IgD-negative memory B cell (primary cell): ENCODE data around the gene TRAPPC3. TPM values are rescaled to one million over a fixed set of nuclear protein-coding genes. Genes with fewer than 3 reads are reported as not detected.

ENCODE experiments used
- H3K27ac Mint-ChIP-seq, 3 donors: one replicate each; pipeline ENCODE4 v1.8.0; 2020 to 2022; ENCODE audit warnings: mild to moderate bottlenecking in 3 of 3, mixed read lengths in 3 of 3, moderate library complexity in 1 of 3
- H3K27me3 Mint-ChIP-seq: one replicate; pipeline ENCODE4 v1.8.0; 2021; ENCODE audit warnings: mixed read lengths
- H3K36me3 Mint-ChIP-seq: one replicate; pipeline ENCODE4 v1.8.0; 2020; ENCODE audit warnings: mild to moderate bottlenecking, mixed read lengths
- H3K4me1 Mint-ChIP-seq, 3 donors: one replicate each; pipeline ENCODE4 v1.8.0; 2020 to 2022; ENCODE audit warnings: mixed read lengths in 3 of 3, mild to moderate bottlenecking in 1 of 3
- H3K4me3 Mint-ChIP-seq, 4 donors: one replicate each; pipeline ENCODE4 v1.8.0; 2020 to 2022; ENCODE audit warnings: mild to moderate bottlenecking in 4 of 4, mixed read lengths in 4 of 4, moderate library complexity in 3 of 4
- H3K9me3 Mint-ChIP-seq, 3 donors: one replicate each; pipeline ENCODE4 v1.8.0; 2020 to 2021; ENCODE audit warnings: mixed read lengths in 3 of 3, mild to moderate bottlenecking in 1 of 3
- polyA plus RNA-seq: library from polyadenylated mRNA; unstranded; fragments of 300-500 nt; fragmentation: Illumina TruSeq; gene quantifications from one replicate; pipeline ENCODE4 v1.2.3, GENCODE V29; 2021

Gene TRAPPC3
- polyA plus RNA-seq, 1 donor from 2014 or later = 101 TPM

GRCh38 chr1:36096500-36097432, 52.5 kb downstream of the TRAPPC3 start:
- Mint-ChIP-seq H3K4me1 (peaks cover 0 to 2% (median 0%) of the 10 kb centered on the region in 3 donors), H3K9me3 (no peaks in the 10 kb centered on the region), H3K27me3 (no peaks in the 10 kb centered on the region), H3K27ac (peak overlapping the region in 1 of 3 donors; percentile 67), H3K36me3 (no peaks in the 10 kb centered on the region), H3K4me3 (no peak overlapping the region)

- Mint-ChIP-seq H3K27ac (peak overlapping the region in 1 of 3 donors; percentile 21), H3K4me3 (no peak overlapping the region), H3K27me3 (no peaks in the 10 kb centered on the region), H3K4me1 (peaks cover 0 to 2% (median 0%) of the 10 kb centered on the region in 3 donors), H3K36me3 (no peaks in the 10 kb centered on the region), H3K9me3 (no peaks in the 10 kb centered on the region)
Observed at GRCh38 chr1:36095760-36096405, 53.4 kb downstream of the TRAPPC3 start.

DNA sequence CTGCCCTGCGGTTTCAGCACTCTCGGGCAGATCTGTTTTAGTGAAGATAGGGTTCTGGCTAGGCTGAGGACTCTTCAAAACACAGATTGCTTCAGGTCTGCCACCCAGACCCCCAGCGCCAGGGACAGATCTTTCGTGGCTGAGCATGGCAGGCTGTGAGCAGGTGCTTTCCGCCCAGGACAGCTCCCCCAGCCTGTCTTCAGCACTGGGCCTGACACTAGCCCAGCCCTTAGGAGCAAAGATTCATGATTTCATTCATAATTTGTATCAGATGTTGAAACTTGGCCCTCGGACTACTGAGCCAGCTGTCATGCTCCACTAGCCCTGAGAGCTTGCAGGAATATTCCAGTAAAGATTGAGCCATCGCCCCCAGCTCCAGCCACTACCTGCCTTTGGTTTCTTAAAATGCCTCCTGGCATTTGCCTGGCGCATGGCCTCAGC, 54.6 kb downstream of the TRAPPC3 start:
- Mint-ChIP-seq H3K36me3 (no peaks in the 10 kb centered on the region), H3K9me3 (no peaks in the 10 kb centered on the region), H3K4me1 (peaks cover 1 to 4% (median 2%) of the 10 kb centered on the region in 3 donors), H3K27me3 (no peaks in the 10 kb centered on the region), H3K4me3 (no peak overlapping the region), H3K27ac (no peak overlapping the region)

DNA sequence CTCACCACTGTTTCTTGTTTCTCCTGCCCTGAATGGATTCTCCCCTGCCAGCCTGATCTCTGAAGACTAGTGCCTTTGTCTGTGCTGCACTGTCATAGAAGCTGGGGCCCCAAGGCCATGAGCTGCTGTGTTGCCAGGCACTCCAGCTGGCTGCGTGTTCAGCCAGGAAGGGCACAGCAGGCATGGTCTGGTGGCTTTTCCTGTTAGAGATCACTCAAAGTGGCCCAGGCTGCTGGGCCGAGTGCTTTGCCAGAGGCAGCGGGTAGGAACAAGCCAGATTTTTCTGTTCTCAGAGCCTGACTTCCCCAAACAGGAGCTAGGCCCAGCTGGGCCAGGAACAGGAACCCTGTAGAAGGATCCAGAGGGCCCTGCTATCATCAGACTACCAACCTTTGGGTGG, 55.4 kb downstream of the TRAPPC3 start:
- Mint-ChIP-seq H3K9me3 (no peaks in the 10 kb centered on the region), H3K36me3 (no peaks in the 10 kb centered on the region), H3K27ac (no peak overlapping the region), H3K4me3 (peak overlapping the region in 1 of 4 donors; percentile 45), H3K4me1 (peaks cover 7 to 10% (median 7%) of the 10 kb centered on the region in 3 donors), H3K27me3 (no peaks in the 10 kb centered on the region)

DNA sequence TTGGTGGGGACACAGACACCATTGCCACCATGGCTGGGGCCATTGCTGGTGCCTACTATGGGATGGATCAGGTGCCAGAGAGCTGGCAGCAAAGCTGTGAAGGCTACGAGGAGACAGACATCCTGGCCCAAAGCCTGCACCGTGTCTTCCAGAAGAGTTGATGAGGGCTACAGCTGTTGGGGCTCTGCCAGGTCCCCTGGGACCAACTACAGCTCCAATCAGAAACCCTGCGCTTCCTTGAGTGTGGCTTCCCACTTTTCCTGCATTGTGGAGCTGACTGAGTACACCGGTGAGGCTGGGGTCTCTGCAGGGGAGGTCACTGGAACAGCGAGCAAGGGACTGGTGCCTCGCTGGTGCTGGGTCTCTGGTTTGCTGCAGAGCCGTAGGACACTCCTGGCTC, 56.1 kb downstream of the TRAPPC3 start:
- no peak overlapping the region for H3K27ac Mint-ChIP-seq
- H3K9me3 Mint-ChIP-seq = no peaks in the 10 kb centered on the region
- peaks cover 7 to 10% (median 7%) of the 10 kb centered on the region in 3 donors for H3K4me1 Mint-ChIP-seq
- no peaks in the 10 kb centered on the region for H3K27me3 Mint-ChIP-seq
- H3K4me3 Mint-ChIP-seq = peak overlapping the region in 2 of 4 donors; percentile 8 to 66
- no peaks in the 10 kb centered on the region for H3K36me3 Mint-ChIP-seq

- Mint-ChIP-seq H3K36me3 (no peaks in the 10 kb centered on the region), H3K27me3 (no peaks in the 10 kb centered on the region), H3K4me3 (peak overlapping the region in 3 of 4 donors; percentile 8 to 66 (median 39)), H3K9me3 (no peaks in the 10 kb centered on the region), H3K27ac (no peak overlapping the region), H3K4me1 (peaks cover 7 to 10% (median 7%) of the 10 kb centered on the region in 3 donors)
Observed at GRCh38 chr1:36092798-36093185, 56.5 kb downstream of the TRAPPC3 start.

- no peak overlapping the region for H3K27ac Mint-ChIP-seq
- peak overlapping the region in 1 of 4 donors; percentile 66 for H3K4me3 Mint-ChIP-seq
- H3K36me3 Mint-ChIP-seq = no peaks in the 10 kb centered on the region
- H3K27me3 Mint-ChIP-seq = no peaks in the 10 kb centered on the region
- no peaks in the 10 kb centered on the region for H3K9me3 Mint-ChIP-seq
- H3K4me1 Mint-ChIP-seq = peaks cover 7 to 10% (median 7%) of the 10 kb centered on the region in 3 donors
Observed at GRCh38 chr1:36092166-36092797, 57.0 kb downstream of the TRAPPC3 start.

DNA sequence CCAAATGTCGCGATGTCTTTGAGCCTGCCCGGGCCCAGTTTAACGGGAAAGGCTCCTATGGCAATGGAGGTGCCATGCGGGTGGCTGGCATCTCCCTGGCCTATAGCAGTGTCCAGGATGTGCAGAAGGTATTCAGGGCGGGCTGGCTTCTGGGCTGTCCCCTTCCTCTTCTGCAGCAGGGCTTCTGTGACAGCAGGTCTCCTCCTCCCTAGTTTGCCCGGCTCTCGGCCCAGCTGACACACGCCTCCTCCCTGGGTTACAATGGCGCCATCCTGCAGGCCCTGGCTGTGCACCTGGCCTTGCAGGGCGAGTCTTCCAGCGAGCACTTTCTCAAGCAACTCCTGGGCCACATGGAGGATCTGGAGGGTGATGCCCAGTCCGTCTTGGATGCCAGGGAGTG, 57.6 kb downstream of the TRAPPC3 start:
- Mint-ChIP-seq H3K27me3 (no peaks in the 10 kb centered on the region), H3K36me3 (no peaks in the 10 kb centered on the region), H3K4me3 (peak overlapping the region in 1 of 4 donors; percentile 55), H3K4me1 (peaks cover 7 to 10% (median 7%) of the 10 kb centered on the region in 3 donors), H3K9me3 (no peaks in the 10 kb centered on the region), H3K27ac (no peak overlapping the region)

- H3K4me3 Mint-ChIP-seq = peak overlapping the region in 3 of 4 donors; percentile 8 to 55 (median 41)
- H3K4me1 Mint-ChIP-seq = peaks cover 7 to 10% (median 7%) of the 10 kb centered on the region in 3 donors
- no peaks in the 10 kb centered on the region for H3K36me3 Mint-ChIP-seq
- peaks cover 1% of the 10 kb centered on the region for H3K27me3 Mint-ChIP-seq
- no peak overlapping the region for H3K27ac Mint-ChIP-seq
- no peaks in the 10 kb centered on the region for H3K9me3 Mint-ChIP-seq
Observed at GRCh38 chr1:36091141-36091540, 58.1 kb downstream of the TRAPPC3 start.

- Mint-ChIP-seq H3K9me3 (no peaks in the 10 kb centered on the region), H3K4me1 (peaks cover 7 to 10% (median 7%) of the 10 kb centered on the region in 3 donors), H3K36me3 (no peaks in the 10 kb centered on the region), H3K27me3 (peaks cover 13% of the 10 kb centered on the region), H3K4me3 (peak overlapping the region; percentile 79 to 97 (median 90)), H3K27ac (peak overlapping the region; percentile 82 to 99 (median 92))
Observed at GRCh38 chr1:36089393-36090121, 59.7 kb downstream of the TRAPPC3 start.

DNA sequence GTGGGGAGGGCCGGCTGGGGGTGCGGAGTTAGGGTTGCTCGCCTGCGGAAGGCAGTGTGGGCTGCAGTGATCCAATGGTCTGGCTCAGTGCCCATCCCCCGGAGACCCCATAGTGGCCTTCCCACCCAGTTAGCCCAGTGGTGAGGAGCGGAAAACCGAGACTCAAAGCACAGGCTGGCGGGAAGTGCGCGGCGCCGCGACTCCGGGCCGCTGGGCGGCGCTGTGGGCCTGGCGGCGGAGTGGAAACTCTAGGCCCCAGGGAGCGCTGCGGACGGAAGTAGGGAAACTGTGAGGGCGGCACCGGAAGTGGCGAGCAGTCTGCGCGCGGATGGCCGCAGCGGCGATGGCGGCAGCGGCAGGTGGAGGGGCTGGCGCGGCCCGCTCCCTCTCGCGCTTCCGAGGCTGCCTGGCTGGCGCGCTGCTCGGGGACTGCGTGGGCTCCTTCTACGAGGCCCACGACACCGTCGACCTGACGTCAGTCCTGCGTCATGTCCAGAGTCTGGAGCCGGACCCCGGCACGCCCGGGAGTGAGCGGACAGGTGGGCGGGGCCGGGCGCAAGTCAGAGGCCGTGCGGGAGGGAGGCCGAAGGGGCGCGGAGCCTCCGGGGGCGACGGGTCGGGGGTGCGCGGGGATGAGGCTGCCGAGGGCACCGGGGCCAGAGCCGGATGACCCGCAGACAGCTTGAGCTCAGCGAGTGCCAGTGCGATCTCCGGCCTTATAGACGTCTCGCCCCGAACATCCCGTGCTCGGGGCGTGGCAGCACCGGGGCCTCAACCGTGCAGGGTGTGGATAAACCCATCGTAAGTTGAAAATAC, 60.5 kb downstream of the TRAPPC3 start, which contains the start of gene ADPRS:
ADPRS (plus strand) TSS at position 316 of the 816 bp plus-strand sequence; CDS start at position 329, 13 bp downstream.
- no peaks in the 10 kb centered on the region for H3K36me3 Mint-ChIP-seq
- peaks cover 7 to 10% (median 7%) of the 10 kb centered on the region in 3 donors for H3K4me1 Mint-ChIP-seq
- H3K4me3 Mint-ChIP-seq = peak within 1 kb of the TSS; percentile 79 to 97 (median 90)

DNA sequence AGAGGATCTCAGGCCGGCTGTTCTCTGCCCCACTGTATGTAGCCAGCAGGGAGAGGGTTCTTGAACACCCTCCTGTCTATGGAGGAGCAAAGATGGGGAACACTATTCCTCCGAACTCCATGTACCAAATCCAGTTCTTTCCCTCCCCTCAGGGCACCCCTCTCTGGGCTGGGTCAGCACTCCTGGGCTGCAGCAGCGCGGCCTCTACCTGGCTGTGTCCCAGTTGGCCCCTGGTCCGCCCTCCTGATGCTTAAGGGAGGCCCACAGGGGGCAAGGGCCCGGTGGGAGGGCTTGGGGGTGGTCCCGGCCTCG, 61.1 kb downstream of the TRAPPC3 start:
- no peaks in the 10 kb centered on the region for H3K36me3 Mint-ChIP-seq
- H3K27me3 Mint-ChIP-seq = peaks cover 16% of the 10 kb centered on the region
- H3K9me3 Mint-ChIP-seq = no peaks in the 10 kb centered on the region
- peaks cover 7 to 10% (median 7%) of the 10 kb centered on the region in 3 donors for H3K4me1 Mint-ChIP-seq
- H3K27ac Mint-ChIP-seq = peak overlapping the region in 2 of 3 donors; percentile 82 to 92
- peak overlapping the region; percentile 79 to 97 (median 90) for H3K4me3 Mint-ChIP-seq

More for the DNA sequence above, 60.5 kb downstream of the TRAPPC3 start, which contains the start of gene ADPRS:
- peaks cover 15% of the 10 kb centered on the region for H3K27me3 Mint-ChIP-seq
- H3K27ac Mint-ChIP-seq = peak within 1 kb of the TSS; percentile 82 to 99 (median 92)
- H3K9me3 Mint-ChIP-seq = no peaks in the 10 kb centered on the region

DNA sequence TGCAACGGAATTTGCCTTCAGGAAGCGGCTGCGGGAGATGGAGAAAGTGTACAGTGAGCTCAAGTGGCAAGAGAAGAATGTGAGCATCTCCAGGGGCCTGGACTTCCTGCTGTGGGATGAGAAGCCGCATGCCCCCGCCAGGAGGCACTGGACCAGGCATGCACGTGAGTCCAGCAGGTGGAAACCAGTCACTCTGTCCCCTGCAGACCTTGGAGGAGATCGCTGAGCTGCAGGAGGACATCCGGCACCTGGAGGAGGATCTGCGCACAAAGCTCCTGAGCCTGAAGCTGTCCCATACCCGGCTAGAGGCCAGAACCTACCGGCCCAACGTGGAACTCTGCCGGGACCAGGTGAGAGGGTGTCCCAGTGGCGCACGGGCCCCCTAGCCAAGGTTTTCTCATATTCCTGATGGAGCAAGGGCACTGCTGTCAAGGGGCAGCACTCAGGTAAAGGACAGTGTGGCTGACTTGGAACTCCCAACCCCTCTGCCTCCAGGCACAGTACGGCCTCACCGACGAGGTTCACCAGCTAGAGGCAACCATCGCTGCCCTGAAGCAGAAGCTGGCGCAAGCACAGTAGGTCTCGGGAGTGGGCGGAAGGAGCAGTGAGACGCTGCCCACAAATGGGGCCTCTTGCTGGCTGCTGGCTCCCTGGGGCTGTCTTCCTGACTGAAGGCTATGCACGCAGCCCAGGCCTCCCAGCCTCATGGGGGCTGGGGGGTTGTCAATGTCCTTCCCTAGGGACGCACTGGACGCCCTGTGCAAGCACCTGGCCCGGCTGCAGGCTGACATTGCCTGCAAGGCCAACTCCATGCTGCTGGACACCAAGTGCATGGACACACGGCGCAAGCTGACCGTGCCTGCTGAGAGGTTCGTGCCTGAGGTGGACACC, 61.8 kb downstream of the TRAPPC3 start:
- H3K36me3 Mint-ChIP-seq = no peaks in the 10 kb centered on the region
- peaks cover 7 to 10% (median 7%) of the 10 kb centered on the region in 3 donors for H3K4me1 Mint-ChIP-seq
- peaks cover 18% of the 10 kb centered on the region for H3K27me3 Mint-ChIP-seq
- H3K27ac Mint-ChIP-seq = peak overlapping the region in 2 of 3 donors; percentile 40 to 90
- H3K9me3 Mint-ChIP-seq = no peaks in the 10 kb centered on the region
- peak overlapping the region in 3 of 4 donors; percentile 34 to 82 (median 79) for H3K4me3 Mint-ChIP-seq
